ENCODE results near the gene ERVH48-1. TPM values are rescaled to one million over a fixed set of nuclear protein-coding genes. Genes with fewer than 3 reads are reported as not detected.
"Not testable (repeated sequence)": the region's sequence is repeated elsewhere in the genome, so short reads cannot be mapped to it uniquely, and the experiment has no call there.

Gene ERVH48-1
- total and polyA plus RNA-seq, 2 experiments from 2014 or later, result 5.4 to 14.8 TPM

DNA sequence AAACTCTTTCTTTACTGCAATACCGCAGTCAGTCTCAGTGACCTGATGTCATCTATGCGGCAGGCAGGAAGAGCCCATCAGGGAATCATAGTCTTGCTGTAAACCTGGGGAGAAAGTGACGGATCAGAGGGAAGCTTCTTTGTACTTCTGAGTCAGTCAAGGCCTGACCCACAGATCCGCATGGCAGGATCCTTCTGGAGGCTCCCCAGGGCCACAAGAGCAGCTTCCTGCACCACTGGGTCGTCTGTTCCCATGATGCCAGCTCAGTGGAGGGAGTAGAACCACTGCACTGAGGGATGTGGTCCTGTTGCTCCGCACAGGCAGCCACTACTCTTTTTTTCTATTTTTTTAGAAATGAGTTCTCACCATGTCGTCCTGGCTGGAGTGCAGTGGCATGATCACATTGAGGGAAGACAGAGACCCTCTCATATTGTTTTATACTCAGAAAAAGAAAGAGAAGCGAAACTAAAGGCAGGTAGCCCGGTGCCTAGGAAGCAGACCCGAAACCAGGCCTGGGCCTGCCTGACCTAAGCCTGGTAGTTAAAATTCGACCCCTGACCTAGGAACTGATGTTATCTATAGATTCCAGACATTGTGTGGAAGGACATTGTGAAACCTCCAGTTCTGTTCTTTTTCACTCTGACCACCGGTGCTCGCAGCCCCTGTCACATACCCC, 6.3 kb upstream of the ERVH48-1 start:
- H3K4me3 ChIP-seq, result no peak overlapping the region
- H2AFZ ChIP-seq, result no peak overlapping the region
- H3K27ac ChIP-seq, result no peak overlapping the region
- WGBS (ENCODE audit: low lambda C conversion rate, missing lambda C conversion rate), result 59% methylated on average over 13 of the region's 13 CpGs
- DNase-seq (ENCODE audit: low spot score), result no peak
- H3K27me3 ChIP-seq, result no peaks in the 10 kb centered on the region
- H3K9me3 ChIP-seq (ENCODE audit: low read depth), result no peaks in the 10 kb centered on the region
- H3K36me3 ChIP-seq (replicated peaks; ENCODE audit: insufficient read depth, low read depth), result no peaks in the 10 kb centered on the region
- no peak overlapping the region for H3K4me2 ChIP-seq
- no peaks in the 10 kb centered on the region for H3K9me2 ChIP-seq (replicated peaks; ENCODE audit: insufficient read depth)
- peaks cover 29% of the 10 kb centered on the region for H3K4me1 ChIP-seq (ENCODE audit: insufficient read depth)
- no peaks in the 10 kb centered on the region for H3K79me2 ChIP-seq
- no peak for TF ChIP-seq EZH2phosphoT487 (IDR thresholded peaks at IDR 0.05; ENCODE audit: low read depth, severe bottlenecking, unreplicated experiment)
- TF ChIP-seq, protein P1, sequence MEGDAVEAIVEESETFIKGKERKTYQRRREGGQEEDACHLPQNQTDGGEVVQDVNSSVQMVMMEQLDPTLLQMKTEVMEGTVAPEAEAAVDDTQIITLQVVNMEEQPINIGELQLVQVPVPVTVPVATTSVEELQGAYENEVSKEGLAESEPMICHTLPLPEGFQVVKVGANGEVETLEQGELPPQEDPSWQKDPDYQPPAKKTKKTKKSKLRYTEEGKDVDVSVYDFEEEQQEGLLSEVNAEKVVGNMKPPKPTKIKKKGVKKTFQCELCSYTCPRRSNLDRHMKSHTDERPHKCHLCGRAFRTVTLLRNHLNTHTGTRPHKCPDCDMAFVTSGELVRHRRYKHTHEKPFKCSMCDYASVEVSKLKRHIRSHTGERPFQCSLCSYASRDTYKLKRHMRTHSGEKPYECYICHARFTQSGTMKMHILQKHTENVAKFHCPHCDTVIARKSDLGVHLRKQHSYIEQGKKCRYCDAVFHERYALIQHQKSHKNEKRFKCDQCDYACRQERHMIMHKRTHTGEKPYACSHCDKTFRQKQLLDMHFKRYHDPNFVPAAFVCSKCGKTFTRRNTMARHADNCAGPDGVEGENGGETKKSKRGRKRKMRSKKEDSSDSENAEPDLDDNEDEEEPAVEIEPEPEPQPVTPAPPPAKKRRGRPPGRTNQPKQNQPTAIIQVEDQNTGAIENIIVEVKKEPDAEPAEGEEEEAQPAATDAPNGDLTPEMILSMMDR (IDR thresholded peaks at IDR 0.05; ENCODE audit: poor library complexity), result no peak
- no peak for TF ChIP-seq EZH2 (IDR thresholded peaks at IDR 0.05; ENCODE audit: borderline replicate concordance)
- no peaks in the 10 kb centered on the region for H4K20me1 ChIP-seq (ENCODE audit: insufficient read depth, poor library complexity, severe bottlenecking)

DNA sequence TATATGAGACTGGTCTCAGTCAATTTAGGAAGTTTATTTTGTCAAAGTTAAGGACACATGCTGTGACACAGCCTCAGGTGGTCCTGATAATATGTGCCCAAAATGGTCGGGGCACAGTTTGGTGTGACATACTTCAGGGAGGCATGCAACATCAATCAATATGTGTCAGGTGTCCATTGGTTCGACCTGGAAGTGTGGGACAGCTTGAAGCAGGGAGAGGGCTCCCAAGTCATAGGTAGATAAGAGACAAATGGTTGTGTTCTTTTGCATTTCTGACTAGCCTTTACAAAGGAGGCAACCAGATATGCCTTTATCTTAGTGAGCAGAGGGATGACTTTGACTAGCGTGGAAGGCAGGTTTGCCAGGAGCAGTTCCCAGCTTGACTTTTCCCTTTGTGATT, 4.5 kb upstream of the ERVH48-1 start:
- WGBS (ENCODE audit: low lambda C conversion rate, missing lambda C conversion rate), result 40% methylated on average over 3 of the region's 3 CpGs
- Histone ChIP-seq H3K4me2 (no peak overlapping the region), H3K27me3 (no peaks in the 10 kb centered on the region), H3K27ac (no peak overlapping the region), H2AFZ (no peak overlapping the region), H3K9me3 (ENCODE audit: low read depth) (no peaks in the 10 kb centered on the region), H3K36me3 (replicated peaks; ENCODE audit: insufficient read depth, low read depth) (no peaks in the 10 kb centered on the region), H3K9me2 (replicated peaks; ENCODE audit: insufficient read depth) (no peaks in the 10 kb centered on the region), H3K79me2 (no peaks in the 10 kb centered on the region), H3K4me3 (no peak overlapping the region), H3K4me1 (ENCODE audit: insufficient read depth) (peaks cover 21% of the 10 kb centered on the region), H4K20me1 (ENCODE audit: insufficient read depth, poor library complexity, severe bottlenecking) (no peaks in the 10 kb centered on the region)
- TF ChIP-seq EZH2phosphoT487 (IDR thresholded peaks at IDR 0.05; ENCODE audit: low read depth, severe bottlenecking, unreplicated experiment), result no peak
- no peak for TF ChIP-seq EZH2 (IDR thresholded peaks at IDR 0.05; ENCODE audit: borderline replicate concordance)
- TF ChIP-seq, protein P1 (IDR thresholded peaks at IDR 0.05; ENCODE audit: poor library complexity), result no peak
- no peak for DNase-seq (ENCODE audit: low spot score)

DNA sequence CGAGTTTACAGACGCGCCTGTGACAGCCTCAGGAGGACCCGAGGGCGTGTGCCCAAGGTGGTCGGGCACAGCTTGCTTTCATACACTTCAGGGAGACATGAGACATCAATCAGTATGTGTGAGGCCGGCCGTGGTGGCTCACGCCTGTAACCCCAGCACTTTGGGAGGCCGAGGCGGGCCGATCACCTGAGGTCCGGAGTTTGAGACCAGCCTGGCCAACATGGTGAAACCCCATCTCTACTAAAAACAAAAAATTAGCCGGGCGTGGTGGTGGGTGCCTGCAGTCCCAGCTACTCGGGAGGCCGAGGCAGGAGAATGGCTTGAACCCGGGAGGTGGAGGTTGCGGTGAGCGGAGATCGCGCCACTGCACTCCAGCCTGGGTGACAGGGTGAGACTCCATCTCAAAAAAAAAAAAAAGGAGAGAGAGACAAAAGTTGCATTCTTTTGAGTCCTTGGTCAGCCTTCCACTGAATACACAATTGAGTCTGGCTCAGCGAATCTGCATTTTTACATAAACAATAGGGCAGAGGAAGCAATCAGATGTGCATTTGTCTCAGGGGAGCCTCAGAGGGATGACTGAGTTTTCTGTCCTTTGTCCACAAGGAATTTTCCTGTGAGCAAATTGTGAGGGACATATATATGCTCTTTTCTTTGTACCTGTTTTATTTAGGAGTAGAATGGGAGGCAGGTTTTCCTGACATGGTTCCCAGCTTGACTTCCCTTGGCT, 2.2 kb upstream of the ERVH48-1 start:
- H3K4me2 ChIP-seq; H4K20me1 ChIP-seq (ENCODE audit: insufficient read depth, poor library complexity, severe bottlenecking); H3K36me3 ChIP-seq (replicated peaks; ENCODE audit: insufficient read depth, low read depth); H3K79me2 ChIP-seq; H3K4me3 ChIP-seq; H3K27ac ChIP-seq; H3K27me3 ChIP-seq; DNase-seq (ENCODE audit: low spot score); H3K9me2 ChIP-seq (replicated peaks; ENCODE audit: insufficient read depth); H3K9me3 ChIP-seq (ENCODE audit: low read depth); H2AFZ ChIP-seq: not testable (repeated sequence)
- peaks cover 10% of the 10 kb centered on the region for H3K4me1 ChIP-seq (ENCODE audit: insufficient read depth)
- WGBS (ENCODE audit: low lambda C conversion rate, missing lambda C conversion rate), result 91% methylated on average over 23 of the region's 23 CpGs

DNA sequence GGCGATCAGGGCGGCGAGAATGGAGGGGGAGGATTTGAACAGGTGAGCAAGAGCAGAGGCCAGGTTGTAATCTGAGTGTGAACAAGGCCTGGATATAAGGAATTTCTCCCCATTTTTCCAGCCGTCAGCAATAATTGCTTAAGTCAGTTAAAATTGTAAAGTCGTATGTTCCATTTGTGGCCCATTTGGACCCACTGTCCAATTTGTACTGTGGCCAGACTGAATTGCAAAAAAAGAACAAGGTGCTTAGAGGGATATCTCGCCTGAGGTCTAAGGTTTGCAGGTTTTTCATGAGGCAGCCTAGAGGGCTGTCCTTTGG, 1.0 kb downstream of the ERVH48-1 start:
- H3K9me3 ChIP-seq (ENCODE audit: low read depth), result no peaks in the 10 kb centered on the region
- no peak overlapping the region for H3K4me3 ChIP-seq
- no peaks in the 10 kb centered on the region for H3K27me3 ChIP-seq
- H3K27ac ChIP-seq, result peak overlapping the region; percentile 54
- no peak for DNase-seq (ENCODE audit: low spot score)
- no peaks in the 10 kb centered on the region for H3K36me3 ChIP-seq (replicated peaks; ENCODE audit: insufficient read depth, low read depth)
- no peaks in the 10 kb centered on the region for H3K9me2 ChIP-seq (replicated peaks; ENCODE audit: insufficient read depth)
- peak overlapping the region; percentile 29 for H2AFZ ChIP-seq
- H3K4me1 ChIP-seq (ENCODE audit: insufficient read depth), result peaks cover 6% of the 10 kb centered on the region
- H4K20me1 ChIP-seq (ENCODE audit: insufficient read depth, poor library complexity, severe bottlenecking), result no peaks in the 10 kb centered on the region
- peak overlapping the region; percentile 53 for H3K4me2 ChIP-seq
- no peaks in the 10 kb centered on the region for H3K79me2 ChIP-seq
- TF ChIP-seq EZH2 (IDR thresholded peaks at IDR 0.05; ENCODE audit: borderline replicate concordance), result no peak
- TF ChIP-seq EZH2phosphoT487 (IDR thresholded peaks at IDR 0.05; ENCODE audit: low read depth, severe bottlenecking, unreplicated experiment), result no peak
- TF ChIP-seq, protein P1 (IDR thresholded peaks at IDR 0.05; ENCODE audit: poor library complexity), result no peak
- 75% methylated on average over 6 of the region's 6 CpGs for WGBS (ENCODE audit: low lambda C conversion rate, missing lambda C conversion rate)

Measured in hepatocyte (in vitro differentiated cells).